Measurements from ENCODE around the gene NEGR1.

- TF ChIP-seq POLR2AphosphoS5 (IDR thresholded peaks at IDR 0.05) (no peak), CTCF (IDR thresholded peaks at IDR 0.05) (no peak), POLR2A (IDR thresholded peaks at IDR 0.05) (no peak), EP300 (IDR thresholded peaks at IDR 0.05) (no peak)
Observed at GRCh38 chr1:71967670-71968069, 314.7 kb downstream of the NEGR1 start.

All from upper lobe of left lung (tissue), 4 donors.